ENCODE measurements around the gene METTL18.

- TF ChIP-seq REST (IDR thresholded peaks at IDR 0.05; ENCODE audit: insufficient read depth in 1 of 2, low read depth in 2 of 2, low read length in 1 of 2) = no peak
- no peak for TF ChIP-seq CTCF (IDR thresholded peaks at IDR 0.05)
- no peak for TF ChIP-seq TCF7L2 (IDR thresholded peaks at IDR 0.05; ENCODE audit: low read depth, low read length)
- TF ChIP-seq POLR2AphosphoS5 (IDR thresholded peaks at IDR 0.05; ENCODE audit: low read depth, low read length) = no peak
- no peak for TF ChIP-seq SIN3A (IDR thresholded peaks at IDR 0.05; ENCODE audit: borderline replicate concordance, insufficient read depth, low read depth, low read length)
These were observed 44.7 kb downstream of the METTL18 start for GRCh38 chr1:169750041-169750440.

All from Panc1 (cell line).